Measurements from ENCODE around the gene HSP90AB1. TPM values are rescaled to one million over a fixed set of nuclear protein-coding genes. Genes with fewer than 3 reads are reported as not detected.

HSP90AB1 gene
- total and polyA plus RNA-seq, 12 donors = 235 to 1,053 (median 904) TPM

DNA sequence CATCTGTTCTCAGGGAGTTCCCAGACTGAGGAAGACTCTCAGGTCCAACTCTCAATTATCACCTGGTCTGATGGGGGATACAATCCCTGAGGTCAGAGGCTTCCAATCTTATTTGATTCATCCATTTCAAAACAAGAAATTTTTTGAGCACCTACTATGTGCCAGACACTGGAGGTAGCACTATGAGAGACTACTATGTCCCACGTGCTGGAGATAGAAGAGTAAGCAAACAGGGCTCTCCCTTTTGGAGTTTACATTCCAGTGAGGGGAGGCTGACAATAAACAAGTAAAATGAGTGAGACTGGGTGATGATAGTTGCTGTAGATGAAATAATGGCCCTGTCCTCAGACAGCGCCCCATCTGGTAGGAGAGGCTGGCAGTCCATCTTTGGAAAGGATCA, 39.8 kb downstream of the HSP90AB1 start:
- H3K4me3 ChIP-seq = no peak overlapping the region
- H3K27me3 ChIP-seq = peaks cover 5 to 86% (median 58%) of the 10 kb centered on the region in 7 donors
- no peaks in the 10 kb centered on the region for H3K9me3 ChIP-seq
- DNase-seq (no peak), ATAC-seq (no peak)
- H3K27ac ChIP-seq = no peak overlapping the region
- intact Hi-C loops (cut with DNase I) = no loop called here
- H3K4me1 ChIP-seq = peaks cover 0 to 5% (median 0%) of the 10 kb centered on the region in 9 donors
- no peaks in the 10 kb centered on the region for H3K36me3 ChIP-seq
- TF ChIP-seq, protein P1, sequence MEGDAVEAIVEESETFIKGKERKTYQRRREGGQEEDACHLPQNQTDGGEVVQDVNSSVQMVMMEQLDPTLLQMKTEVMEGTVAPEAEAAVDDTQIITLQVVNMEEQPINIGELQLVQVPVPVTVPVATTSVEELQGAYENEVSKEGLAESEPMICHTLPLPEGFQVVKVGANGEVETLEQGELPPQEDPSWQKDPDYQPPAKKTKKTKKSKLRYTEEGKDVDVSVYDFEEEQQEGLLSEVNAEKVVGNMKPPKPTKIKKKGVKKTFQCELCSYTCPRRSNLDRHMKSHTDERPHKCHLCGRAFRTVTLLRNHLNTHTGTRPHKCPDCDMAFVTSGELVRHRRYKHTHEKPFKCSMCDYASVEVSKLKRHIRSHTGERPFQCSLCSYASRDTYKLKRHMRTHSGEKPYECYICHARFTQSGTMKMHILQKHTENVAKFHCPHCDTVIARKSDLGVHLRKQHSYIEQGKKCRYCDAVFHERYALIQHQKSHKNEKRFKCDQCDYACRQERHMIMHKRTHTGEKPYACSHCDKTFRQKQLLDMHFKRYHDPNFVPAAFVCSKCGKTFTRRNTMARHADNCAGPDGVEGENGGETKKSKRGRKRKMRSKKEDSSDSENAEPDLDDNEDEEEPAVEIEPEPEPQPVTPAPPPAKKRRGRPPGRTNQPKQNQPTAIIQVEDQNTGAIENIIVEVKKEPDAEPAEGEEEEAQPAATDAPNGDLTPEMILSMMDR (IDR thresholded peaks at IDR 0.05) = no peak
- 48 to 53% methylated on average over 2 of the region's 2 CpGs for WGBS, 2 donors

DNA sequence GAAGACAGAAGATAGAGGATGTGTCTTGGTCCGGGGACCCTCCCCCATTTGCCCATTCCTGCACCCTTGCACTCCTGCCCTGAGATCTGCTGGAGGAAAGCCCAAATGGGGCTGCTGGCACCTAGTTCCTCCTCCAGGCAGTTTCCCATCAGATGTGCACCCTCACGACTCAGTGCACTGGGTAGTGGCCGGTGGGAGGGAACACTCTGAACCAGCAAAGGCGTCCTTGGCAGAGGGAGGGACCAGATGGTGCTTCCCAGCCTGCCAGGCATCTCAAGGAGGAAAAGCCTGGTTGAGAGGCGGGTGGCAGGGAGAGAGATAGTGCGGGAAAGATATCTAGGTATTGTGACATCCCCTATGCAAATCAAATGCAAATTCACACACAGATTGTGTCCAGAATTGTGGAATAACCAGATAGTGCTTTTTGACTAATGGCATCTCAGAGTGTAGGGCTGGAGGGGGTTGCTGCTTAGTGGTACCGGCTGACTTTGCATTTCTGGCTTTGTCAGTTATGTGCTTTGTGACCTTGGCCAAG, 42.9 kb downstream of the HSP90AB1 start:
- TF ChIP-seq, protein P1 (IDR thresholded peaks at IDR 0.05) = no peak
- DNase-seq = no peak
- 42 to 50% methylated on average over 7 of the region's 7 CpGs for WGBS, 2 donors
- Histone ChIP-seq H3K27me3 (peaks cover 5 to 95% (median 82%) of the 10 kb centered on the region in 7 donors), H3K36me3 (no peaks in the 10 kb centered on the region), H3K4me1 (no peaks in the 10 kb centered on the region), H3K9me3 (no peaks in the 10 kb centered on the region), H3K4me3 (no peak overlapping the region), H3K27ac (no peak overlapping the region)
- ATAC-seq = no peak
- intact Hi-C loops (cut with DNase I) = no loop called here

DNA sequence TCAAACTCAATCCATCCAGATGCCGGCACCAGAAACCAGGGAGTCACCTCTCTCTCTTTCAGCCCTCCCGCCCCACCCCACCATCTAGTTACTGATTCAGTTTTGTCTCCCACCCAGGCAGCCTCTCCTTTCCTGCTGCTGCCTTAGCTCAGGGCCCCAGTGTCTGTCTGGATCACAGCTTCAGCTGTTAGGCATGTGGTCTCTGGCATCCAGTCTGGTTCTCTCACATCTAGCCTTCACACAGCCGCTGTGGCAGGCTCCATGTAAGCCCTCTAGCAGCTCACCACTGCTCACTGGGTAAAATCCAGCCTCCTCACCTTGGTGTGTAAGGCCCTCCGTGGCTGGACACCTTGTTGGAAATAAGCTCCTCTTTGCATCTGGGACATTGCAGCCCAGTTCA, 44.9 kb downstream of the HSP90AB1 start:
- ATAC-seq (no peak), DNase-seq (no peak)
- intact Hi-C loops (cut with DNase I) = no loop called here
- no peak overlapping the region for H3K4me3 ChIP-seq
- TF ChIP-seq, protein P1 (IDR thresholded peaks at IDR 0.05) = no peak
- 74 to 75% methylated on average over 4 of the region's 4 CpGs for WGBS, 2 donors
- no peak overlapping the region for H3K27ac ChIP-seq
- H3K27me3 ChIP-seq = peaks cover 2 to 99% (median 98%) of the 10 kb centered on the region in 7 donors
- H3K4me1 ChIP-seq = peaks cover 0 to 3% (median under 1%) of the 10 kb centered on the region in 9 donors
- no peaks in the 10 kb centered on the region for H3K9me3 ChIP-seq
- no peaks in the 10 kb centered on the region for H3K36me3 ChIP-seq

DNA sequence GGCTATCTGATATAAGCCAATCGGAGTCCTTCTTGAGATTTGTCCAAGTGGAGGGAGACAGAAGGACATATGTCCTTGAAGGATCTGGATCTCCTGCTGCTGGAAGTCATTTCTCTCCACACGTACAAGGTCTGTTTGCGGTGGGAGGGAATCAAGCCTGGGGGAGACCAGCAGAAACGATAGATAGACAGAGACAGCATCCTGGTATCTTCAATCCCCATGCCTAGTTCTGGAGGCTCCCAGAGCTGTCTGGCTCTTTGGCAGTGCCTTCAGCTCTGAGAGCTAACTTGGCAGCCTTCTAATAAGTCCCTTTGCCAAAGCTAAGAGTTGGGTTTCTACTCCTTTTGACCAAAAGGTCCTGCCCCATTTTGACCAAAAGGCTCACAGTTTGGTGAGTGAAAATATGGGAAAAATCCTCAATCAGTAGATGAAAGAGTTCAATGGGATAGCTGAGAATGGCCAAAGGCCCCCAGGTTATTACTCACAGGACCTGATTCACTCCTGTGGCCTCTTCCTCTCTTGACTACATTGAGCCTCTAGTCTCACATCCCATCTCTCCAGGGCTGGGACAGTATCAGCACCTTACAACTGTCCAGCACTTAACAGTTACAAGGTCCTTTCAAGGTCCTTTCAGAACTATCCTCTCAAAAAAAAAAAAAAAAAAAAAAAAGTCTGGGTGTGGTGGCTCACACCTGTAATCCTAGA, 45.9 kb downstream of the HSP90AB1 start:
- H3K4me3 ChIP-seq = no peak overlapping the region
- intact Hi-C loops (cut with DNase I) = no loop called here
- peaks cover 5 to 12% (median 10%) of the 10 kb centered on the region in 9 donors for H3K4me1 ChIP-seq
- no peak for DNase-seq
- ATAC-seq = no peak
- TF ChIP-seq, protein P1 (IDR thresholded peaks at IDR 0.05) = no peak
- H3K9me3 ChIP-seq = no peaks in the 10 kb centered on the region
- H3K36me3 ChIP-seq = no peaks in the 10 kb centered on the region
- H3K27ac ChIP-seq = no peak overlapping the region
- 74 to 81% methylated on average over 4 of the region's 4 CpGs for WGBS, 2 donors
- H3K27me3 ChIP-seq = peaks cover 0 to 99% (median 96%) of the 10 kb centered on the region in 7 donors
